Eye (tissue), 1 donor: ENCODE results near the gene CD300LB.

ENCODE experiments used
- DNase-seq: peaks from one replicate; pipeline ENCODE4 v3.0.0-alpha.2; 2015

CD300LB gene

DNA sequence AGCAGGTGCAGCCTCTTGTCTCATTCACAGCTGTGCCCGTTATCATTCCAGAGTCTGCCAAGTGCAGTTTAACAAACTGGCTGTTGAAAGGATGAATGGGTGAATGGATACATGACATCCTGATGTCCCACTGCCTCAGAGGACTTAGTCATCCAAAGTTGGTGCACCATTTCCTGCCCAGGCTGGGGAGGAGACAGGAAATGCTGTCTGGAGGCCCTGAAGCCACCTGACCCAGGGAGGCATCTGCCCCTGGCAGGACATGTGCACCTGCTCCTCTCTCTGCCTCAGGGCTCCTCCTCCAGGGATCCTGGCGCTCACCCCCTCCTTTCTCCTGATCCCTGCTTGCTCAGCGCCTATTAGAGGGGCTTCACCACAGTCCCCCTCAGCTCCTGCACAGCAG lies 16.5 kb upstream of the CD300LB start:
- DNase-seq = no peak

DNA sequence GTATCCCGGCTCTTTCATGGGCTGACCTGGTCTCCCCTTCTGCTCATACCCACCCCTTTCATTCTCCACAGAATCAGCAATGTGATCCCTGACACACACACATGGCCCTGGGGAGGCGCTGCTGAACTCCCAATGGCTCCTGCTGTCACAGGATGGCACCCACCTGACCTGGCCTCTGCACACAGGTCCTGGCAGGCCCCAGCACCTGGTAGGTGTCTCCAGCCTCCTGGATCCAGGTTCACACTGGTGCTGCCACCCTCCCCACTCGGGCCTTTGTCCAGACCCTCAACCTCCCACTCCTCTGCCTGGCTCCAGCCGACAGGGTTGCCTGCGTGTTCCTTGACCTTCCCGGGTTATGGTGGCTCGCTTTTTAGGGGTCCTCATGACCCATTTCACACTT lies 16.0 kb upstream of the CD300LB start:
- DNase-seq = no peak

DNA sequence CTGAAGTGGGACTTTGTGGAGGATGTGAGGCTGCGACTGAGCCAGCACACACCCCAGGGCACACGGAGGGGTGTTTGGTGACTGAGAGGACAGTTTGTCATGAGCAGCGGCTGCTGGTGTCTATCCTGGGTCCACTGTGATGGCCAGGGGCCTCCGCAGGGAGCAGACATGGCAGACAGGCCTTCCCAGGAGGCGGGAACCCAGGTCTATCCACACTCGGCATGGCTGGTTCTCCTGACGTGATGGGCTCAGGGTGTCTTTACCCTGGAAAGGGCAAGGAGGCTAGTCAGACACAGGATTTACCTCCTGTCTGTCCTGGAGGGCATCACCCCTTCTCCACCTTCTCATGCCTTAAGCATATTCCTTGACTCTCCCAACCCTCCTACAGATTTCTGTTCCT lies 15.3 kb upstream of the CD300LB start:
- no peak for DNase-seq

DNA sequence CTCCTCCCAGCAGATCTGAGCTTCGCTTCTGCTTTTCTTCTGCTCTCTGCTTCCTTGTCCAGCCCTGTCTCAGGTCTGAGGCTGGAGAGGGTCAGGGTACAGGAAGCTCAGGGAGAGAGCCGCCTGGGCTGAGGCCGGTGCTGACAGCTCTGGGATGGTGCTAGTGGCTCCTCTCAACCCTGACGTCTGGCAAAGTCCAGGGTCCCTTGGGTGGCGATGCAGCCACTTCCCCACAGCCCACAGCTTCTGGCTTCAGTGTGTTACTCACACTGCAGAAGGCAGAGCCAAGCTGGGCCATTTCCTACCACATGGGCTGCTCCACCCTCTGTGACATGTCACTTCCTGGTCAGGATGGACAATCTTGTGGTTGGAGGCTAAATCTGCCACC lies 14.6 kb upstream of the CD300LB start, which contains the start of gene CD300C:
TSS of gene CD300C (minus strand) at position 273 of the 388 bp plus-strand sequence. CDS start 333 bp downstream, outside the sequence.
- no peak for DNase-seq

DNA sequence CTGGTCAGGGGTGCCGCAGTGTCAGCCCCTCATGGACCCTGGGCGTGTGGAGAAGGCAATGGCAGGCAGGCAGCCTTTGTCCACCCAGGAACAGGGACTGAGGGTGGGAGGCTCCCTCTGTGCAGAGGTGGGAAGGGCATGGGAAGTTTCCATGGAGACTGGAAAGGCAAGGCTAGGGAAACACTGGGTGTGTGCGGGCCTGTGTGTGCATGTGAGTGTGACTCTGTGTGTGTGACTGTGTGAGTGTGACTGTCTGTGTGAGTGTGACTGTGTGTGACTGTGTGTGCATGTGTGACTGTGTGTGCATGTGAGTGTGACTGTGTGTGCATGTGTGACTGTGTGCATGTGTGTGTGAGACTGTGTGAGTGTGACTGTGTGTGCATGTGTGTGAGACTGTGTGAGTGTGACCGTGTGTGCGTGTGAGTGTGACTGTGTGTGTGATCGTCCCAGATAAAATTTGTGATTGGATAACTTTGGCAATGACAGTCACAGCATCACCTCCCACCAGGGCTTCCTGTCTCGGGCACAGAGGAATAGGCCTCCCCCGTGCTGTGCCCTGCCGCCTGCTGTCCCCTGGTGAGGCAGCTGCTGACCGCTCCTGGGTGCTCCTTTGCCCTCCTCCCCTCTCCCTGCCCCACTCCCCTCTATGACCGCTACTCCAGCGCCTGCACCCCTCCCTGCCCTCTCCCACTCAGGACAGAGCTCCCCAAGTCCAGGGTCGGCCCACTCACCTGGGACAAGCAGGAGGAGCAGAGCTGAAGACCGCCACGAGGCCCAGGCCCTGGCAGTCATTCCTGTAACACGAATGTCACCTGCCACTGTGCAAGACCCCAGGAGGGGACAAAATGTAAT lies 13.9 kb upstream of the CD300LB start:
- DNase-seq = no peak

DNA sequence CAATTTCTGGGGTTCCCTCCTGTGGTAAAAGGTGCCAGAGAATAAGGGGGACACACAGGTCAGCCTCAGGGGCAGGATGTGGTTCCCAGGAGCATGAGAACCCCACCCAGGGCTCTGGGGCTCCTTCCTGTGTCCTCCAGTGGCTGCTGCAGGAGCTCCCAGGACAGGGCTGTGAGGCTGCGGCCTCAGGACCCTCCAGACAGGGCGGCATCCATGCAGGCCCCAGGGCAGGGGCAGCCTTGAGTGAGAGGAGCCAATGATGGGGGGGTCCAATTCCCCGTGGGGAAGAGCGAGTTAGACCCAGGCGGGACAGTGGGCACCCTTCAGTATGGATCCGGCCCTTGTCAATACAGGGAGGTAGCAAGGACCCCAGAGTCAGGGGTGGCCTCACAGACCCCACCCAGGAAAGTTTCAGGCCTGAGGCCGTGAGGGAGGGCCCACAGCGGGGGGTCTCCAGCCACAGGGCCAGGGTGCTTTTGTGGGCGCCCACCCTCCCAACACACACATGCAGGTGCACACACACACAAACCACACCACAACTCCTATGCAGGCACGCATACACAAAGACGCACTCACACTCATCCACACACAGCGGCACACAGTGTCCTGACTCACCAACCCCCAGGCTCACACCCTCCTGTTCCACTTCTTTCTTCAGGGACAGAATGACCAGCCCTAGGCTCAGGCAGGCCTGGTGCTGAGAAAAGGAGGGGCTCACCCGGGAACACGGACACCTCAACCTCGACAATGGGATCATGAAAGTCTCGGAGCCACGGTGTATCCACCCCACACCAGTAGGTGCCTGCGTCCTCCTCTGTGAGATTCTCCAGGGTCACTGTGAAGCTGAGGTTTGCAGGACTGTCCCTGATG lies 12.9 kb upstream of the CD300LB start:
- no peak for DNase-seq

DNA sequence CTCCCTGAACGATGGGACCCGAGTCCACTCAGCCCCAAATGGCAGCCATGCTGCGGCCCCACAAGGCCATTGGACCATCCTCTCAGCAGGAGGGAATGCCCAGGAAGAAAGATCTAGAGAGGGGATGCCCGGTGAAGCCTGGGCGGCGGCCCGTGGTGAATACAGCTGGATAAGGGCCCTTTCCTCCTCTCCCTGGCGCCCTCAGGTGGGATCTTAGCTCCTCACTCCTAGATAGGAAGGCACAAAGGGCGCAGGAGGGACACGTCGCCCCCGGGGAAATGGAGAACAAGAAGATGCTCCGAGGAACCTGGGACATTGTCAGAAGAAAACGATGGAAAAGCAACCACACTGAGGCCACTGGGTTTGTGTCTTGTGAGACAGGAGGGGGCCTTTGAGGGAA lies 12.1 kb upstream of the CD300LB start:
- no peak for DNase-seq

DNA sequence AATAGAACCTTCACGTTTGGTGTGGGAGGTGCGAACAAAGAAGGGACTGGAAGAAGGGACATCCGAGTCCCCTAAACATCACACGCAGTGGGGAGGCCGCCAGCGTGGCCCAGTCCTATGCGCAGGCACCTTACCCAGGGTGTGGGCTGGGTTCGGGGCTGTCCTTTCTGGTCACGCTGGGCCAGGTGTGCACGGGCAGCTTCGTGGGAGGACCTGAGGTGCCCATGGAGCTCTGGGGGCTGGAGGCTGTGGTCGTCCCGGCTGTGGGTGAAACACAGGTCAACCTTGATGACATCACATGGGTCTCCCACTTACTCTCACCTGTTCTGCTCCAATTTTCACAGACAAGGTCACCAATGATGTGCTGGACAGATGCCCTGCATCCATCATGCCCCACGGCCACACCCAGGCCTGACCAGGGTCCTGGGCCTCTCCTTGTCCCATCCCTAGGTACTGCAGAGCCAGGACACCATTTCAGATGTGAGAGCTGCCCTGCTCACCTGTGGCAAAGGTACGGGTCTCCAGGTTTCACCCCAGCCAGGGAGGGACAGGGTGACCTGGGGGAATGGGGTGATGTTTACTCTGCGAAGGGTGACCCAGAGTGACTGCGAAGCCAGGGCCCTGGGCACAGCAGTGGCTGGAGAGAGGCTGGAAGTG lies 11.6 kb upstream of the CD300LB start:
- DNase-seq = no peak

DNA sequence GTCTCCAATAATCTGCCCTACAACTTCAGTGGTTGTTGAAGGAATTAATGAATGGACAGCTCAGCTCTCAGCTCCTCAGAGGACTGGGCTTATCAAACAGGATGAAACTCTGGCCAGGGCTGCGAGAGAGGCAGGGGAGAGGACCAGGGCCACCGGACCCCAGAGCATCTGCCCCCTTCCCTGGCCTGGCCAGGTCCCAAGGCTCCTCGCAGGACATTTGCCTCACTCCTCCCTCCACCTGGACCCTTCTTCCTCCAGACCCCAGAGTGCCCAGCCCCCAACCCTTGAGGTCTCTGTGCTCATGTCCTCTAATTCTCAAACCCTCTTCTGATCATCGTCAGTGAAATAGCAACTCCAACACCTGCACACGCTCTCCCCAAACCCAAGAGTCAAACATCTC lies 10.9 kb upstream of the CD300LB start:
- no peak for DNase-seq

DNA sequence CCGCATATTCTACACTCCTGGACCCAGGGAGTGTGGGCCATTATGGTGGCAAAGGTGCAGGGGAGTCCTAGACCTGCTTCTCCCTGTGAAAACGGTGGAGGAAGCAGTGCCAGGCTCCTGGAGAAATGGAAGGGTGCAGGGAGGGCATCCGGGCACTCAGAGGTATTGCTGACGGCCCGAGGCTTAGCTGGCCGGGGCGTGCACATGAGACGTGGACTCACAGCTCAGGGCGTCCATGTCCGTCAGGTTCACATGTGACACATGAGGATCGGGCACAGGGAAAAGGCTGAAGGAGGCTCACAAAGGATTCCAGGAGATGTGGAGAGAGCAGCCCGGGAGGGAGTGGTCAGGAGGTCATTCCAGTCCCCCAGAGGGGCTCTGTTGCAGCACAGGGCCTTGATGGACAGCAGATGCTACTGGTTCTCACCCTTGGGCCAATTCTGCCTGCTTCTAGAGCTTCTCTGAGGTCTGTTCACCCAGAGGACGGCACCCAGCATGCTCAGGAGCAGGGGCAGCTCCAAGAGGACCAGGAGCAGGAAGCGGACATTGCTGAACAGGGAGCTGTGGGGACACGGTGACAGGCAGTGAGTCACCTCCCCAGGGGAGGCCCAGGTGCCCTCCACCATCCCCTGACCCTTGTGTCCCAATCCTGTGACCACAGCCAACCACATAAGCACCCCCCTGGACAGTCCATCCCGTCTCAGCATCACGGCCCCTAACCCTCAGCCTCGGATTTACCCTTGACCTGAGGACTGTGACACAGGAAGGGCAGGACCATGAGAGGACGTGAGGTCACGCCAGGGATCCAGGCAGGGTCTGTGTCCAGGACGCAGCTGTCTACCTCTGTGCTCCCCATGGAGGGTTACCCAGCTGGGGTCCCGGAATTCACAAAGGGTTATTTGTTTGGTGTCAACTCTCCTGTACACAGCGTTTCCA lies 10.2 kb upstream of the CD300LB start:
- no peak for DNase-seq

DNA sequence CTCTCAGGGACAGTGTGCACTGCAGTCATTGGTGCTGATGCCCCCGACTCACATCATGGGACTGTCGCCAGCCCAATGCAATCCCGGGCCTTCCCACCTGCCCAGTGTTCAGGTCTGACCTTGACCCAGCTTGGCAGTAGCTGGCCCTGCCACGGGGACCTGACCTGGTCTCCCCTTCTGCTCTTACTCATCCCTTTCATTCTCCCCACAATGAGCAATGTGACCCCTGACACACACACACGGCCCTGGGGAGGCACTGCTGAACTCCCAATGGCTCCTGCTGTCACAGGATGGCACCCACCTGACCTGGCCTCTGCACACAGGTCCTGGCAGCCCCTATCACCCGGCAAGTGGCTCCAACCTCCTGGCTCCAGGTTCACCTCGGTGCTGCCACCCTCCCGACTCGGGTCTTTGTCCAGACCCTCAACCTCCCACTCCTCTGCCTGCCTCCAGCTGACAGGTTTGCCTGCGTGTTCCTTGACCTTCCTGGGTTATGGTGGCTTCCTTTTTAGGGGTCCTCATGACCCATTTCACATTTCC lies 8.1 kb upstream of the CD300LB start:
- DNase-seq = no peak

DNA sequence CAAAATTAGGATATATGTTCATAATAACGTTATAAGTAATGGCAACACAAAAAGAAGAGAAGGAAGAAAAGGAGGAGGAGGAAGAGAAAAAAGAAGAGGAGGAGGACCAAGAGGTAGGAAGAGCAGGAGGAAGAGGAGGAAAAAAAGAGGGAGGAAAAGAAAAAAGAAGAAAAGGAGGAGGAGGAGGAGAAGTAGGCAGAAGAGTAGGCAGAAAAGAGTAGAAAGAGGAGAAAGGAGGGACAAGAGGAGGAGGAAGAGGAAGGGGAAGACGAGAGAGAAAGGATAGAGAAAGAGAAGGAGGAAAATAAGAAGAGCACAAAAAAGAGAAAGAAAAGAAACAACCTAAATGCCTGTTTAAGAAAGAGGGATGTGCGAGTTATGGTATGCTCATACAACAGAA lies 5.6 kb upstream of the CD300LB start:
- DNase-seq = no peak

DNA sequence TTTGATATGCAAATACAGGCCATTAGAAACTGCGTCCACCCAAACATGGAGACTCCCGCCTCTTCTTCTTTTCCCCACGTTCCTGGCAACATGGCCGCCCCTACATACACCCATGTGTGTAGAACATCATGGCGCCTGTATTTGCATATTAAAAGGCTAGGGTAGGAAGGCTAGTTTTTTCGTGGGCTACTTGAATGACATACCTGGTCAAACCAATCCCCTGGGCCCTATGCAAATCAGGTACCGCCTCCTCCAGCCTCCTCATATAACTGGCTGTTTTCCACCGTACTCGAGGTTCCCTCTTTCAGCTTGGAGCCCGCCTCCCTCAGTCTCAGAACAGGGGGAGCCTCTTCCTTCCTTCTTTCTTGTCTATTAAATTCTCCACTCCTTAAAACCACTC lies 840 bp upstream of the CD300LB start:
- no peak for DNase-seq

DNA sequence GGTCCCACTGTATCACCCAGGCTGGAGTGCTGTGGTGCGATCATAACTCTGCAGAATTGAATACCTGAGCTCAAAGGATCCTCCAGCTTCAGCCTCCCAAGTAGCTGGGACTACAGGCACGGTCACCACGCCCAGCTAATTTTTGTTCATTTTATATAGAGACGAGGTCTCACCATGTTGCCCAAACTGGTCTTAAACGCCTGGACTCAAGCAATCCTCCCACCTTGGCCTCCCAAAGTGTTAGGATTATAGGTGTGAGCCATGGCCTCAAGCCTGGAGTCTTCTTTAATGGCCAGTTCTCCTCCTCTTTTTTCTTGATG lies 484 bp downstream of the CD300LB start:
- no peak for DNase-seq

DNA sequence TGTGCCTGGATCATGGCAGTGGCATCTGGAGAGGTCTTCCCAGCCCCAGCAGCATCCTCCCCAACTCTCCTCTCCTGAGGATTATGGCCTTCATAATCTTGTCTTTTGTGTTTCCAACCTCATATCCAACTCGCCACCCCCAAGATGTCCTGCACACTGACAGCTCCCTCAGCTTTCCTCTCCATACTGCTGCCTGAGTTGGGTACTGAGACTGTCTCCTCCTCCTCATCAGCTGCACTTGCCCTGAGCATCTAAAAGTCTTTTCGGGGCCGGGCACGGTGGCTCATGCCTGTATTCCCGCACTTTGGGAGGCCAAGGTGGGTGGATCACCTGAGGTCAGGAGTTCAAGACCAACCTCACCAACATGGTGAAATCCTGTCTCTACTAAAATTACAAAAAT lies 2.0 kb downstream of the CD300LB start:
- no peak for DNase-seq

DNA sequence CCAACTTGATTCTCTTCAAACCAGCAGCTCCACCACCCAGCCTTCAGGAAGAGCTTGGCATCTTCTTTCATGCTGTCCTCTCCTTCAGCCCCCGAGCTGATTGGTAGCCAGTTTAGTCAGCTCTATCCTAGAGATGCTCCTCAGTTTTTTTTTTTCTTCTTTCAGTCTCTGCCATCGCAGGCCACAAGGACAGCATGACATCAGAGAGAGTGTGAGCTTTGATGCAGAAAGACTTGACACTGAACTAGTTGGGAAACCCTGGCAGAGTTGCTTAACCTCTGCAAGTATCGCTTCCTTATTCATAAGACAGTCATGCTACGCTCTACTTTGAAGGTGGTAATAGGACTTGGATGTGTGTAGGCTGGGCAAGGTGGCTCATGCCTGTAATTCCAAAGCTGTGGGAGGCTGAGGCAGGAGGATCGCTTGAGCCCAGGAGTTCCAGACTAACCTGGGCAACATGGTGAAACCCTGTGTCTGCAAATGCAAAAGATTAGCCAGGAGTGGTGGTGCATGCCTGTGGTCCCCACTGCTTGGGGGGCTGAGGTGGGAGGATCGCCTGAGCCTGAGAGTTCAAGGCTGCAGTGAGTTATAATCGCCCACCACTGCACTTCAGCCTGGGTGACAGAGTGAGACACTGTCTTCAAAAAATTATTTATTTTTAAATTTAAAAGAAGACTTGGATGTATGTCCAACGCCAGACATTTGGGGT lies 2.6 kb downstream of the CD300LB start:
- DNase-seq = no peak

DNA sequence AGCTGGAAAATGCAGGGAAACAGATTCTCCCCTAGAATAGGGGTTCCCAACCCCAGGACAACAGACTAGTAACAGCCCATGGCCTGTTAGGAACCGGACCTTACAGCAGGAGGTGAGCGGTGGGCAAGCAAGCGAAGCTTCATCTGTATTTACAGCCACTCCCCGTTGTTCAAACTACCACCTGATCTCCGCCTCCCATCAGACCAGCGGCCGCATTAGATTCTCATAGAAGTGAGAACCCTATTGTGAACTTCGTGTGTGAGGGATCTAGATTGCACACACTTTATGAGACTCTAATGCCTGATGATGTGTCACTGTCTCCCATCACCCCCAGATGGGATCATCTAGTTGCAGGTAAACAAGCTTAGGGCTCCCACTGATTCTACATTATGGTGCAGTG lies 3.5 kb downstream of the CD300LB start:
- no peak for DNase-seq

DNA sequence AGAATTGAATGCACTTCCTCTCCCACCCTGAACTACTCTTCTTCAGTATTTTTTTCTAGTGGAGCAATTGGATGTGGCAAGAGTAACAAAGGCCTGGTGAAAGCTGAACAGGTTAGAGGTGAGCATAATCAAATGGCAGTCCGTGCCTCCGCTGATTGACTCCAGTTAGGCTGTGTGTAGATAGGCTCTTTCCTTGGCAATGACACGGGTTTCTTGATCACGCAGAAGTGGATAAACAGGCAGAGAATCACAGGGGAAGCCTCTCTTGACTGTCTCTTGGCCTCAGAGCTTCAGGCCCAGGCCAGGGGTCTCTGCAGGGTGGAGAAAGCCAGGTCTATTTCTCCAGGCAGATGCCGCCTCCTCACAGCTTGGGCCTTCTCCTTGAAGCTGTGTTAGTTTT lies 4.2 kb downstream of the CD300LB start:
- DNase-seq = no peak

DNA sequence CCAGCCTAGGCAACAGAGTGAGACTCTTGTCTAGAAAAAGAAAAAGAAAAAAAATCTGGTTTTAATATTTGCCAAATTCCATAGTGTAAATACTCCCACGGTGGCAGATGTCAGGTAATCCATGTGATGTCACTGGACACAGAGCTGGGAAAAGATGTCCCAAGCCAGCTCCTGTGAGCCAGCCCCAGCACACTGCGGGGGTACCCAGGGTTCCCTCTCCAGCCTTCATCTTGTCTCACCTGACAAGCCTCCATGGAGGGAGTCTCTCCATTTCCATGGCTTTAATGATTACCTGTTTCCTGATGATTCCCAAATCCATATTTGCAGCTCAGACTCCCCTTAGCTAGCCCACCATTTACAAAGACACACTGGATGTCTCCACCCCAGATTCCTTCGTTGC lies 4.6 kb downstream of the CD300LB start:
- no peak for DNase-seq

DNA sequence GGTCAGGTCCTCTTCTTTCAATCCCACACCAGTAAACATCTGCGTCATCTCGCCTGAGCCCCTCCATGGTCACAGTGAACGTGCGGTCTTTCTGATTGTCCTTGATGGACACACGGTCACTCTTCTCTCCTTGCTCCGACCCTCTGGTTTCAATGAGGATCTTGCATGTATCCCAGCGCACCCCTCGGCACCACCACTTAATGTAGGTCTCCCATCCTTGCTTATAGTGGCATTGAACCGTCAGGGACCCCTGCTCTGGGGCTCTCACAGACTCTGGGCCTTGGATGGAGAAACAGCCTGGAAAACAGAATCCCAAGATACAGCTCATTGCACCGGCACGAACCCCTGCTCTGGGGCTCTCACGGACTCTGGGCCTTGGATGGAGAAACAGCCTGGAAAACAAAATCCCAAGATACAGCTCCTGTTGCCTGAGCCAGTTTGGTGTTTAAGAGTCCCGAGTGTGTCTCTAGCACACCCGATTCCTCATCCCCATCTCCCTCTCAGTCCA lies 5.4 kb downstream of the CD300LB start:
- no peak for DNase-seq

DNA sequence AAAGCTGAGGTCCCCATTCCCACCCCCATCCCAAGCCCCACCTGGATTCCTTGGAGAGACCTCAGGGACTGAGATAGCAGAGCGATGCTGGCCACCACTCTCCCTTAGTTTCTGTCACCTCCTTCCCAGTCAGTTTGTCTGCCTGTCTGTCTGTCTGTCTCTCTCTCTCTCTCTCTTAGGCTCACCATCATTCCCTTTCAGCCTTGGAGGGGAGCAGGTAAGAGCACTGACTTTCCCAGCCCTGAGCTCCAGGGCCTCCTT lies 5.9 kb downstream of the CD300LB start:
- DNase-seq = no peak
